Measurements from ENCODE around the gene VSIG10L2. TPM values are rescaled to one million over a fixed set of nuclear protein-coding genes. Genes with fewer than 3 reads are reported as not detected.
A peak's percentile ranks its signal among the peaks of the same experiment; 100 is the strongest.

Gene VSIG10L2
- total and polyA plus RNA-seq, 12 donors: 0.15 to 0.38 (median 0.35) TPM; not detected in 9

DNA sequence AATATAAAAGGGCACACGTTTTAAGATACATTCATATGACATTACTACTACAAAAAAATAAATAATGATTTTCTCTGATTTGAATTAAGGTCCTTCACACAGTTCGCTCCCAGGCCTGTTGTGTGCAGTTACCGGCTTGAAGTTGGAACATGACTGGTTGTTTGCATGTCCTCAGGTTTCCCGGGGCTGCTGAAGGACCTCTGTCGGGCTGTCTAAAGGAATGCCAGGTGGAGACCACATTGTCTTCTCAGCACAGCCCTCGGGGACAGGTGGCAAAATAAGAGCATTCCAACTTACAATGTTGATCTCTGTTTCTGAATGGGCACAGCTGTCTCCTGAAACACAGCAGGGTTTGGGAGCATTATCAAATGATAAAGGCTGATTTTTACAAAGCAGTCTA, 14.9 kb downstream of the VSIG10L2 start:
- Histone ChIP-seq H3K4me3 (no peak overlapping the region), H3K36me3 (peaks cover 0 to 37% (median 0%) of the 10 kb centered on the region in 9 donors), H3K4me1 (no peaks in the 10 kb centered on the region), H3K9me3 (peaks cover 0 to 21% (median 7%) of the 10 kb centered on the region in 11 donors), H3K27ac (no peak overlapping the region), H3K27me3 (no peaks in the 10 kb centered on the region)
- ATAC-seq (no peak), DNase-seq (no peak)
- TF ChIP-seq, protein P1, sequence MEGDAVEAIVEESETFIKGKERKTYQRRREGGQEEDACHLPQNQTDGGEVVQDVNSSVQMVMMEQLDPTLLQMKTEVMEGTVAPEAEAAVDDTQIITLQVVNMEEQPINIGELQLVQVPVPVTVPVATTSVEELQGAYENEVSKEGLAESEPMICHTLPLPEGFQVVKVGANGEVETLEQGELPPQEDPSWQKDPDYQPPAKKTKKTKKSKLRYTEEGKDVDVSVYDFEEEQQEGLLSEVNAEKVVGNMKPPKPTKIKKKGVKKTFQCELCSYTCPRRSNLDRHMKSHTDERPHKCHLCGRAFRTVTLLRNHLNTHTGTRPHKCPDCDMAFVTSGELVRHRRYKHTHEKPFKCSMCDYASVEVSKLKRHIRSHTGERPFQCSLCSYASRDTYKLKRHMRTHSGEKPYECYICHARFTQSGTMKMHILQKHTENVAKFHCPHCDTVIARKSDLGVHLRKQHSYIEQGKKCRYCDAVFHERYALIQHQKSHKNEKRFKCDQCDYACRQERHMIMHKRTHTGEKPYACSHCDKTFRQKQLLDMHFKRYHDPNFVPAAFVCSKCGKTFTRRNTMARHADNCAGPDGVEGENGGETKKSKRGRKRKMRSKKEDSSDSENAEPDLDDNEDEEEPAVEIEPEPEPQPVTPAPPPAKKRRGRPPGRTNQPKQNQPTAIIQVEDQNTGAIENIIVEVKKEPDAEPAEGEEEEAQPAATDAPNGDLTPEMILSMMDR (IDR thresholded peaks at IDR 0.05): no peak
- intact Hi-C loops (cut with DNase I): loop anchor here in 1 of 10 donors (10.0 kb wide), 1 partner anchor 64 kb away; no protein-coding TSS in a partner anchor
- WGBS, 2 donors: 92 to 93% methylated on average over 6 of the region's 6 CpGs

DNA sequence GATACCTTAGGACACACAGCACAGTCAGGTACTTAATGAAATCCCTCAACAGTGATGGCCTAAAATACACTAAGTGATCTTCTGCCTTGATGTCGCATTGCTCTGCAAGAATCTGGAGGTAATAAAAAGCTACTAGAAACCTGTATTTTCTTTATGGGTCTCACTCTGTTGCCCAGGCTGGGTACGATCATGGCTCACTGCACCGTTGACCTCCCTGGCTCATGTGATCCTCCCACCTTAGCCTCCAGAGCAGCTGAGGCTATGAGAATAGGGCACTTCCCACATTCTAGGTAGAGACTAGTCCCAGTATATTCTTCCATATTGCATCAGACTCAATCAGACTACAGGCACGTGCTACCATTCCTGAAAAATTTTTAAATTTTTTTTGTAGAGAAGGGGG, 21.7 kb downstream of the VSIG10L2 start:
- peaks cover 0 to 7% (median 0%) of the 10 kb centered on the region in 9 donors for H3K36me3 ChIP-seq
- H3K27ac ChIP-seq: no peak overlapping the region
- DNase-seq: no peak
- H3K27me3 ChIP-seq: no peaks in the 10 kb centered on the region
- H3K9me3 ChIP-seq: peaks cover 0 to 12% (median 5%) of the 10 kb centered on the region in 11 donors
- WGBS, 2 donors: 97 to 98% methylated on average over 4 of the region's 4 CpGs
- peaks cover 0 to 7% (median 0%) of the 10 kb centered on the region in 9 donors for H3K4me1 ChIP-seq
- no peak for ATAC-seq
- intact Hi-C loops (cut with DNase I): loop anchor here in 1 of 10 donors (10.0 kb wide), 1 partner anchor 57 kb away; no protein-coding TSS in a partner anchor
- TF ChIP-seq, protein P1 (IDR thresholded peaks at IDR 0.05): no peak
- no peak overlapping the region for H3K4me3 ChIP-seq

- peaks cover 0 to 7% (median 0%) of the 10 kb centered on the region in 9 donors for H3K4me1 ChIP-seq
- ATAC-seq (peak in 1 of 8 donors; percentile 29), DNase-seq (no peak)
- H3K4me3 ChIP-seq: no peak overlapping the region
- H3K9me3 ChIP-seq: peaks cover 0 to 4% (median 0%) of the 10 kb centered on the region in 11 donors
- H3K27me3 ChIP-seq: no peaks in the 10 kb centered on the region
- intact Hi-C loops (cut with DNase I): loop anchor here in 1 of 10 donors (10.0 kb wide), 1 partner anchor 56 kb away; no protein-coding TSS in a partner anchor
- TF ChIP-seq, protein P1 (IDR thresholded peaks at IDR 0.05): no peak
- H3K27ac ChIP-seq: no peak overlapping the region
- peaks cover 0 to 5% (median 0%) of the 10 kb centered on the region in 9 donors for H3K36me3 ChIP-seq
- WGBS, 2 donors: 61 to 63% methylated on average over 7 of the region's 7 CpGs
Measured at GRCh38 chr11:125968354-125968753, 22.5 kb downstream of the VSIG10L2 start.

DNA sequence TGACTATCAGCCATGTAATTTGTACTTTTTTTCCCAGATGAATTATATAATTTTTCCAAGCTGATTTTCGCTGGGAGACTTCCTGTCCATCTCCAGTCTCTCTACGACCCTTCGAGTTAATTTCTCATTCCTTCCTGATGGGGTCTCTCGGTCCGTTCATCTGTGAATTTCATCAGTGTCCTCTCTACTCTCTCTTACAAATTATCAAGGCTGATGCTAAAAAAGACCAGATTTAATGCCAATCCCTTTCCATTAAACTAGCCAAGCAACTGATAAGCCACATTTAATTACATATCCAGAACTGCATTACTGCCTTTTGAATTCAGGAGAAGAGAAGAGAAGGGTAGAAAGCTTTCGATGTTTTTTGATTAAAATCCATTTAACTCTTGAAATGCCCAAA, 25.8 kb downstream of the VSIG10L2 start:
- Histone ChIP-seq H3K9me3 (no peaks in the 10 kb centered on the region), H3K36me3 (no peaks in the 10 kb centered on the region), H3K4me3 (no peak overlapping the region), H3K4me1 (peaks cover 0 to 7% (median 0%) of the 10 kb centered on the region in 9 donors), H3K27me3 (no peaks in the 10 kb centered on the region), H3K27ac (no peak overlapping the region)
- TF ChIP-seq, protein P1 (IDR thresholded peaks at IDR 0.05): peak in 3 of 9 donors; percentile 28 to 36 (median 35)
- 48 to 55% methylated on average over 6 of the region's 6 CpGs for WGBS, 2 donors
- ATAC-seq: peak in 6 of 8 donors; percentile 46 to 78 (median 69)
- no peak for DNase-seq
- intact Hi-C loops (cut with DNase I): no loop called here

Measured in heart right ventricle (tissue), 16 donors.